GM12878 (cell line): ENCODE results near the gene USP31. TPM values are rescaled to one million over a fixed set of nuclear protein-coding genes. Genes with fewer than 3 reads are reported as not detected.

Experiments
- ATAC-seq: fragments of 200-7000 bp; cut with Tn5 transposase; 3 replicates; pipeline ENCODE4 v1.9.1; 2020; ENCODE audit warnings: mild to moderate bottlenecking, moderate library complexity
- BruUV-seq: library from RNA; stranded (reverse); fragments of 400-500 nt; replicated peaks from 2 replicates; lab custom pipeline; 2021; lab: Mats Ljungman, UMichigan
- CTCF ChIA-PET: fragments of 300-600 bp; sonication (Branson Sonifier 250); formaldehyde crosslinking; extraction: SDS; loops from one replicate; lab custom pipeline; 2021; ENCODE audit warnings: inconsistent platforms; lab: Yijun Ruan, JAX
- POLR2A ChIA-PET: fragments of 350-600 bp; formaldehyde crosslinking; extraction: SDS; loops from one replicate; lab custom pipeline; 2021; ENCODE audit warnings: inconsistent platforms; lab: Charles Lee
- RAD21 ChIA-PET: fragments of 300-600 bp; sonication (Branson Sonifier 250); formaldehyde crosslinking; loops from one replicate; lab custom pipeline; 2023; ENCODE audit warnings: antibody characterized with exemption; ENCODE audit not compliant: unreplicated experiment; lab: Charles Lee
- SMC1A ChIA-PET: fragments of 300-600 bp; sonication (Branson Sonifier 250); formaldehyde crosslinking; loops from one replicate; lab custom pipeline; 2023; ENCODE audit not compliant: unreplicated experiment, uncharacterized antibody; lab: Charles Lee
- DNase-seq: peaks from one replicate; pipeline ENCODE4 v3.0.0-alpha.2; 2011; ENCODE audit warnings: low read depth, low spot score
- FAIRE-seq: peaks from 3 replicates; lab custom pipeline; 2011; peaks lifted over from hg19 to GRCh38; lab: Jason Lieb, UNC
- H2AFZ ChIP-seq: 2 replicates; pipeline ENCODE4 v1.6.0; 2011; ENCODE audit warnings: low read depth, low read length, control low read depth; ENCODE audit not compliant: control insufficient read depth
- H3K27ac ChIP-seq: 2 replicates; pipeline ENCODE4 v1.5.1; 2011; ENCODE audit warnings: control low read depth; ENCODE audit not compliant: control insufficient read depth, insufficient read depth
- H3K27me3 ChIP-seq, 2 experiments: replicated peaks in 1 of 2; 2 replicates each; pipeline versions ENCODE4 v1.6.0 to v1.6.1; 2011; ENCODE audit warnings: low read length in 1 of 2; ENCODE audit not compliant: control insufficient read depth in 2 of 2, insufficient read depth in 2 of 2
- H3K36me3 ChIP-seq, 2 experiments: 2 replicates each; pipeline ENCODE4 v1.5.1; 2011; ENCODE audit warnings: low read length in 1 of 2; ENCODE audit not compliant: control insufficient read depth in 2 of 2, insufficient read depth in 2 of 2
- H3K4me1 ChIP-seq: 2 replicates; pipeline ENCODE4 v1.6.1; 2011; ENCODE audit warnings: mild to moderate bottlenecking, low read length, moderate library complexity, mixed read lengths; ENCODE audit not compliant: control insufficient read depth, insufficient read depth
- H3K4me2 ChIP-seq: 2 replicates; pipeline ENCODE4 v1.6.0; 2011; ENCODE audit warnings: control low read depth; ENCODE audit not compliant: control insufficient read depth, insufficient read depth
- H3K4me3 ChIP-seq: fragments of 200-600 bp; sonication (generic); 2 replicates; pipeline ENCODE4 v1.5.1; 2016
- H3K79me2 ChIP-seq: 2 replicates; pipeline ENCODE4 v1.6.0; 2011; ENCODE audit warnings: low read length; ENCODE audit not compliant: control insufficient read depth, insufficient read depth
- H3K9ac ChIP-seq: 2 replicates; pipeline ENCODE4 v1.8.0; 2011; ENCODE audit warnings: low read length, control low read depth, mixed read lengths; ENCODE audit not compliant: control insufficient read depth, insufficient read depth
- H3K9me3 ChIP-seq: replicated peaks from 3 replicates; pipeline ENCODE4 v1.5.1; 2011; ENCODE audit warnings: mild to moderate bottlenecking, low read length; ENCODE audit not compliant: control insufficient read depth, insufficient read depth
- H4K20me1 ChIP-seq: 2 replicates; pipeline ENCODE4 v1.6.0; 2011; ENCODE audit not compliant: control insufficient read depth, insufficient read depth
- DPF2 ChIP-seq: fragments of 450-650 bp; IDR thresholded peaks from 2 replicates; pipeline ENCODE4 v1.6.1; 2017; ENCODE audit warnings: mild to moderate bottlenecking
- EZH2 ChIP-seq: IDR thresholded peaks from 2 replicates; pipeline ENCODE4 v1.6.1; 2012; ENCODE audit warnings: low read depth, mild to moderate bottlenecking, control low read depth, inconsistent platforms, low read length, borderline replicate concordance; ENCODE audit not compliant: control insufficient read depth
- FOXM1 ChIP-seq: IDR thresholded peaks from 2 replicates; pipeline ENCODE4 v1.6.1; 2012; ENCODE audit warnings: low read depth, mild to moderate bottlenecking, inconsistent platforms, low read length, moderate library complexity
- IKZF1 ChIP-seq: fragments of 450-650 bp; conservative IDR thresholded peaks from 2 replicates; pipeline ENCODE4 v1.6.1; 2017; ENCODE audit warnings: antibody characterized with exemption, mild to moderate bottlenecking
- LARP7 ChIP-seq: fragments of 450-650 bp; IDR thresholded peaks from 2 replicates; pipeline ENCODE4 v1.6.1; 2017; ENCODE audit warnings: mild to moderate bottlenecking
- POLR2A ChIP-seq: IDR thresholded peaks from 2 replicates; pipeline ENCODE4 v1.6.1; 2011; ENCODE audit warnings: low read depth, mild to moderate bottlenecking, low read length
- SIN3A ChIP-seq: IDR thresholded peaks from 2 replicates; pipeline ENCODE4 v1.6.1; 2012; ENCODE audit warnings: low read depth, low read length, improper control_type of control experiment
- SUPT20H ChIP-seq: IDR thresholded peaks from 2 replicates; pipeline ENCODE4 v1.6.1; 2011; ENCODE audit warnings: low read depth, mild to moderate bottlenecking, low read length, moderate library complexity, borderline replicate concordance; ENCODE audit not compliant: control insufficient read depth
- SUZ12 ChIP-seq: fragments of 200-600 bp; sonication (generic); IDR thresholded peaks from one replicate; pipeline ENCODE4 v1.6.1; 2018; ENCODE audit warnings: antibody characterized with exemption, mild to moderate bottlenecking; ENCODE audit not compliant: unreplicated experiment
- TBL1XR1 ChIP-seq: IDR thresholded peaks from 2 replicates; pipeline ENCODE4 v1.6.1; 2012; ENCODE audit warnings: low read depth, low read length, improper control_type of control experiment
- ZNF217 ChIP-seq: fragments of 450-650 bp; IDR thresholded peaks from 2 replicates; pipeline ENCODE4 v1.6.1; 2017; ENCODE audit warnings: antibody characterized with exemption, mild to moderate bottlenecking
- ZNF274 ChIP-seq: IDR thresholded peaks from one replicate; pipeline ENCODE4 v1.8.0; 2011; ENCODE audit not compliant: insufficient read length, insufficient read depth
- ZNF384 ChIP-seq: IDR thresholded peaks from 2 replicates; pipeline ENCODE4 v1.6.1; 2012; ENCODE audit warnings: low read depth, mild to moderate bottlenecking, low read length, improper control_type of control experiment, borderline replicate concordance
- WGBS: methylation state at CpG from one replicate; pipeline ENCODE4 v1.1.6; 2016; ENCODE audit warnings: low lambda C conversion rate; ENCODE audit not compliant: insufficient replicate concordance, insufficient coverage; ENCODE audit errors: missing lambda C conversion rate; 5-methylcytosine and 5-hydroxymethylcytosine counted together
- in situ Hi-C: fragments of 300-500 bp; cut with MboI; formaldehyde crosslinking; loops from 9 replicates; pipeline ENCODE4 v1.14.3; 2018; ENCODE audit warnings: mixed read lengths
- intact Hi-C: fragments of 100-400 bp; cut with micrococcal nuclease; formaldehyde crosslinking; loops from one replicate; pipeline ENCODE4 v1.14.2; 2022; ENCODE audit not compliant: unreplicated experiment
- polyA plus RNA-seq, 11 experiments: library from polyadenylated mRNA; depleted of rRNA in 4 of 11; unstranded in 6 of 11; stranded (reverse) in 5 of 11; fragments of >200 nt; fragmentation: Nextera tagmentation in 4 of 11; fragmentation: Illumina TruSeq in 1 of 11; extraction: Ambion mirVana in 4 of 11; extraction: Trizol in 1 of 11; gene quantifications; 1 replicate in 1 of 11; 2 replicates in 10 of 11; pipeline versions ENCODE4 v1.2.1 to v1.2.3, GENCODE V29; 2011 to 2016; ENCODE audit warnings: inconsistent platforms in 2 of 11, missing spikeins in 2 of 11, low read depth in 1 of 11
- total RNA-seq, 4 experiments: library from RNA; depleted of rRNA in 3 of 4; stranded (reverse); fragments of >200 nt in 3 of 4; fragmentation: Illumina TruSeq in 1 of 4; extraction: Trizol in 1 of 4; gene quantifications; 2 replicates each; pipeline versions ENCODE4 v1.2.1 to v1.2.3, GENCODE V29; 2013 to 2021
- TF ChIP-seq, protein P1 (sequence below): IDR thresholded peaks from 2 replicates; pipeline ENCODE4 v1.6.1; 2012; ENCODE audit warnings: mild to moderate bottlenecking, low read depth, low read length
- TF ChIP-seq, protein P2 (sequence below): fragments of 450-650 bp; formaldehyde crosslinking; IDR thresholded peaks from 2 replicates; pipeline ENCODE4 v1.4.0; 2022; ENCODE audit warnings: mild to moderate bottlenecking, moderate library complexity

Gene USP31
- total and polyA plus RNA-seq, 10 of the 15 experiments (the other 5 are each of a cell fraction or from before 2014, with no cell fraction given) = 0.87 to 6.5 (median 3.2) TPM

- TF ChIP-seq SIN3A = no peak
- no peak for TF ChIP-seq POLR2A
- TF ChIP-seq, protein P1, sequence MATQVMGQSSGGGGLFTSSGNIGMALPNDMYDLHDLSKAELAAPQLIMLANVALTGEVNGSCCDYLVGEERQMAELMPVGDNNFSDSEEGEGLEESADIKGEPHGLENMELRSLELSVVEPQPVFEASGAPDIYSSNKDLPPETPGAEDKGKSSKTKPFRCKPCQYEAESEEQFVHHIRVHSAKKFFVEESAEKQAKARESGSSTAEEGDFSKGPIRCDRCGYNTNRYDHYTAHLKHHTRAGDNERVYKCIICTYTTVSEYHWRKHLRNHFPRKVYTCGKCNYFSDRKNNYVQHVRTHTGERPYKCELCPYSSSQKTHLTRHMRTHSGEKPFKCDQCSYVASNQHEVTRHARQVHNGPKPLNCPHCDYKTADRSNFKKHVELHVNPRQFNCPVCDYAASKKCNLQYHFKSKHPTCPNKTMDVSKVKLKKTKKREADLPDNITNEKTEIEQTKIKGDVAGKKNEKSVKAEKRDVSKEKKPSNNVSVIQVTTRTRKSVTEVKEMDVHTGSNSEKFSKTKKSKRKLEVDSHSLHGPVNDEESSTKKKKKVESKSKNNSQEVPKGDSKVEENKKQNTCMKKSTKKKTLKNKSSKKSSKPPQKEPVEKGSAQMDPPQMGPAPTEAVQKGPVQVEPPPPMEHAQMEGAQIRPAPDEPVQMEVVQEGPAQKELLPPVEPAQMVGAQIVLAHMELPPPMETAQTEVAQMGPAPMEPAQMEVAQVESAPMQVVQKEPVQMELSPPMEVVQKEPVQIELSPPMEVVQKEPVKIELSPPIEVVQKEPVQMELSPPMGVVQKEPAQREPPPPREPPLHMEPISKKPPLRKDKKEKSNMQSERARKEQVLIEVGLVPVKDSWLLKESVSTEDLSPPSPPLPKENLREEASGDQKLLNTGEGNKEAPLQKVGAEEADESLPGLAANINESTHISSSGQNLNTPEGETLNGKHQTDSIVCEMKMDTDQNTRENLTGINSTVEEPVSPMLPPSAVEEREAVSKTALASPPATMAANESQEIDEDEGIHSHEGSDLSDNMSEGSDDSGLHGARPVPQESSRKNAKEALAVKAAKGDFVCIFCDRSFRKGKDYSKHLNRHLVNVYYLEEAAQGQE = no peak
- TF ChIP-seq ZNF217 = no peak
- no peak for TF ChIP-seq SUZ12
- no peak for TF ChIP-seq TBL1XR1
- no peak for TF ChIP-seq SUPT20H
- TF ChIP-seq ZNF384 = no peak
Observed at GRCh38 chr16:23064639-23065038, 84.6 kb downstream of the USP31 start (continued).

GRCh38 chr16:23062524-23062923 lies 86.7 kb downstream of the USP31 start:
- SMC1A ChIA-PET = interaction anchor here (0.9 to 1.4 kb wide), 5 partner anchors 9 to 203 kb away, joined by 3 to 4 read pairs (median 4); no protein-coding TSS in a partner anchor
- H3K9me3 ChIP-seq = no peaks in the 10 kb centered on the region
- in situ Hi-C loops (loop anchor here (10.0 kb wide), 1 partner anchor 1508 kb away; no protein-coding TSS in a partner anchor), intact Hi-C loops (loop anchor here (10.0 kb wide), 1 partner anchor 1358 kb away; no protein-coding TSS in a partner anchor)
- FAIRE-seq = no peak
- no peak overlapping the region for H3K9ac ChIP-seq
- H3K36me3 ChIP-seq = no peaks in the 10 kb centered on the region
- no peak overlapping the region for H3K4me2 ChIP-seq
- no TSS peak for BruUV-seq
- H3K79me2 ChIP-seq = no peaks in the 10 kb centered on the region
- CTCF ChIA-PET = interaction anchor here (0.7 to 1.7 kb wide), 6 partner anchors 9 to 172 kb away, joined by 3 to 6 read pairs (median 4); no protein-coding TSS in a partner anchor
- no peaks in the 10 kb centered on the region for H3K27me3 ChIP-seq
- POLR2A ChIA-PET = no interaction called here
- no peak overlapping the region for H3K4me3 ChIP-seq
- no peak for DNase-seq
- no peak for ATAC-seq
- H3K4me1 ChIP-seq = no peaks in the 10 kb centered on the region
- no peak overlapping the region for H3K27ac ChIP-seq
- 69% methylated on average over 5 of the region's 5 CpGs for WGBS
- RAD21 ChIA-PET = interaction anchor here (1.1 kb wide), 1 partner anchor 163 kb away, joined by 3 read pairs; no protein-coding TSS in a partner anchor
- no peak overlapping the region for H2AFZ ChIP-seq
- H4K20me1 ChIP-seq = no peaks in the 10 kb centered on the region
- no peak for TF ChIP-seq LARP7
- no peak for TF ChIP-seq IKZF1
- TF ChIP-seq, protein P2, sequence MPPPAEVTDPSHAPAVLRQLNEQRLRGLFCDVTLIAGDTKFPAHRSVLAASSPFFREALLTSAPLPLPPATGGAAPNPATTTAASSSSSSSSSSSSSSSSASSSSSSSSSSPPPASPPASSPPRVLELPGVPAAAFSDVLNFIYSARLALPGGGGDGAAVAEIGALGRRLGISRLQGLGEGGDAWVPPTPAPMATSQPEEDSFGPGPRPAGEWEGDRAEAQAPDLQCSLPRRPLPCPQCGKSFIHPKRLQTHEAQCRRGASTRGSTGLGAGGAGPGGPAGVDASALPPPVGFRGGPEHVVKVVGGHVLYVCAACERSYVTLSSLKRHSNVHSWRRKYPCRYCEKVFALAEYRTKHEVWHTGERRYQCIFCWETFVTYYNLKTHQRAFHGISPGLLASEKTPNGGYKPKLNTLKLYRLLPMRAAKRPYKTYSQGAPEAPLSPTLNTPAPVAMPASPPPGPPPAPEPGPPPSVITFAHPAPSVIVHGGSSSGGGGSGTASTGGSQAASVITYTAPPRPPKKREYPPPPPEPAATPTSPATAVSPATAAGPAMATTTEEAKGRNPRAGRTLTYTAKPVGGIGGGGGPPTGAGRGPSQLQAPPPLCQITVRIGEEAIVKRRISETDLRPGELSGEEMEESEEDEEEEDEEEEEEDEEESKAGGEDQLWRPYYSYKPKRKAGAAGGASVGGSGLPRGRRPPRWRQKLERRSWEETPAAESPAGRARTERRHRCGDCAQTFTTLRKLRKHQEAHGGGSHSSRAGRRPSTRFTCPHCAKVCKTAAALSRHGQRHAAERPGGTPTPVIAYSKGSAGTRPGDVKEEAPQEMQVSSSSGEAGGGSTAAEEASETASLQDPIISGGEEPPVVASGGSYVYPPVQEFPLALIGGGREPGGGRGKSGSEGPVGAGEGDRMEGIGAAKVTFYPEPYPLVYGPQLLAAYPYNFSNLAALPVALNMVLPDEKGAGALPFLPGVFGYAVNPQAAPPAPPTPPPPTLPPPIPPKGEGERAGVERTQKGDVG (CRISPR knock-in tag) = no peak
- no peak for TF ChIP-seq DPF2
- TF ChIP-seq EZH2 = no peak
- TF ChIP-seq ZNF274 = no peak
- TF ChIP-seq FOXM1 = no peak
